OCI-LY7 (cell line): ENCODE results near the gene C1orf50. TPM values are rescaled to one million over a fixed set of nuclear protein-coding genes. Genes with fewer than 3 reads are reported as not detected.
A peak's percentile ranks its signal among the peaks of the same experiment; 100 is the strongest.

Experiments
- BruUV-seq: library from RNA; stranded (reverse); fragments of 400-500 nt; replicated peaks from 2 replicates; lab custom pipeline; 2021; lab: Mats Ljungman, UMichigan
- CTCF ChIA-PET: fragments of 300-600 bp; sonication (Branson Sonifier 250); formaldehyde crosslinking; loops from one replicate; lab custom pipeline; 2022; ENCODE audit warnings: antibody characterized with exemption; ENCODE audit not compliant: unreplicated experiment; lab: Charles Lee
- POLR2A ChIA-PET: fragments of 300-600 bp; sonication (Branson Sonifier 250); formaldehyde crosslinking; loops from one replicate; lab custom pipeline; 2022; ENCODE audit warnings: antibody characterized with exemption; lab: Charles Lee
- DNase-seq: peaks from one replicate; pipeline ENCODE4 v3.0.0-alpha.2; 2015; ENCODE audit warnings: low spot score
- H2AFZ ChIP-seq: fragments of 200-600 bp; sonication (generic), shearing (Covaris generic); 2 replicates; pipeline ENCODE4 v1.6.1; 2014; ENCODE audit warnings: mild to moderate bottlenecking, antibody characterized with exemption, low read length, moderate library complexity
- H3K27ac ChIP-seq: fragments of 200-600 bp; sonication (generic); 2 replicates; pipeline ENCODE4 v1.5.1; 2014; ENCODE audit warnings: mixed run types, low read depth, mild to moderate bottlenecking, moderate library complexity, low read length, inconsistent platforms; ENCODE audit not compliant: poor library complexity, severe bottlenecking
- H3K36me3 ChIP-seq: fragments of 200-600 bp; sonication (generic); 2 replicates; pipeline ENCODE4 v1.6.1; 2014; ENCODE audit warnings: mild to moderate bottlenecking, antibody characterized with exemption, low read length, moderate library complexity, mixed read lengths; ENCODE audit not compliant: insufficient read depth
- H3K4me1 ChIP-seq: fragments of 200-600 bp; sonication (generic); 2 replicates; pipeline ENCODE4 v1.5.1; 2014; ENCODE audit warnings: mild to moderate bottlenecking, low read length; ENCODE audit not compliant: insufficient read depth, poor library complexity, severe bottlenecking
- H3K4me2 ChIP-seq: fragments of 200-600 bp; sonication (generic); 2 replicates; pipeline ENCODE4 v1.6.1; 2014; ENCODE audit warnings: mild to moderate bottlenecking, low read length
- H3K4me3 ChIP-seq: fragments of 200-600 bp; sonication (generic); 2 replicates; pipeline ENCODE4 v1.5.1; 2014; ENCODE audit warnings: mild to moderate bottlenecking, low read depth, low read length; ENCODE audit not compliant: poor library complexity, severe bottlenecking
- H3K79me2 ChIP-seq: fragments of 200-600 bp; sonication (generic); 2 replicates; pipeline ENCODE4 v1.6.1; 2016; ENCODE audit warnings: low read depth, mild to moderate bottlenecking, low read length, moderate library complexity, mixed read lengths; ENCODE audit not compliant: insufficient read depth
- H3K9me2 ChIP-seq: fragments of 200-600 bp; sonication (generic); 2 replicates; pipeline ENCODE4 v1.6.1; 2016; ENCODE audit warnings: mild to moderate bottlenecking, low read length, mixed read lengths; ENCODE audit not compliant: insufficient read depth
- H3K9me3 ChIP-seq: fragments of 200-600 bp; sonication (generic); 2 replicates; pipeline ENCODE4 v1.6.1; 2014; ENCODE audit warnings: mild to moderate bottlenecking, mixed run types, low read length, mixed read lengths
- H4K20me1 ChIP-seq: fragments of 200-600 bp; sonication (generic); 2 replicates; pipeline ENCODE4 v1.6.1; 2014; ENCODE audit warnings: mild to moderate bottlenecking, antibody characterized with exemption, low read length, moderate library complexity, mixed read lengths; ENCODE audit not compliant: insufficient read depth
- EZH2phosphoT487 ChIP-seq: fragments of 200-600 bp; sonication (generic); IDR thresholded peaks from 2 replicates; pipeline ENCODE4 v1.6.1; 2018; ENCODE audit warnings: low read depth, borderline replicate concordance, mild to moderate bottlenecking, mixed run types, antibody characterized with exemption, low read length, moderate library complexity, mixed read lengths
- intact Hi-C: fragments of 100-400 bp; cut with micrococcal nuclease; formaldehyde crosslinking; loops from one replicate; pipeline ENCODE4 v1.10.0; 2022; ENCODE audit not compliant: unreplicated experiment
- total RNA-seq, 2 experiments: library from RNA; depleted of rRNA in 1 of 2; stranded (reverse); fragments of >200 nt in 1 of 2; shearing (Covaris generic) in 1 of 2; gene quantifications; 2 replicates each; pipeline ENCODE4 v1.2.3, GENCODE V29; 2014 to 2022
- TF ChIP-seq, protein P1 (sequence below): fragments of 200-600 bp; sonication (generic); conservative IDR thresholded peaks from 2 replicates; pipeline ENCODE4 v1.5.1; 2014; ENCODE audit warnings: mild to moderate bottlenecking, antibody characterized with exemption, low read length, moderate library complexity, mixed read lengths

Gene C1orf50
- total RNA-seq, 2 experiments from 2014 or later: 3.2 to 9.9 TPM

DNA sequence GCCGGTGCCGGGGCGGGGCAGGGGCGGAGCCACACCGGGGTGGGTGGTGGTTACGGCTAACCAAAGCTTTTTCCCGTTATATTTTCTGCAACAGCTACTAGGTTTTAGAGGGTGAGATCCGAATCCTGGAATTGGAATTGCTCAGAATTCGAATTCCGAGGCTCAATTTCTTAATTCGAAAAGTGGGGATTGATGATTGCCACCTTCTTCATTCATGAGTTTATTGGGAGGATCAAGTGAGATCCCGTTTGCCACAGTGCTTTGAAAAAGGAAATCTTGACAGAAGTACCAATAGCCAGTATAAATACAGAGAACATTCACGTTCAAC lies 50.4 kb downstream of the C1orf50 start:
- no peak for DNase-seq
- Histone ChIP-seq H3K9me3 (no peaks in the 10 kb centered on the region), H3K27ac (no peak overlapping the region), H3K79me2 (no peaks in the 10 kb centered on the region; the same call in 1 of the 2 replicates), H2AFZ (peak overlapping the region; percentile 72; the same call in 1 of the 2 replicates), H3K36me3 (no peaks in the 10 kb centered on the region), H3K4me1 (peaks cover 21% of the 10 kb centered on the region), H3K4me2 (peak overlapping the region; percentile 66), H4K20me1 (no peaks in the 10 kb centered on the region), H3K9me2 (no peaks in the 10 kb centered on the region), H3K4me3 (peak overlapping the region; percentile 84)
- TF ChIP-seq, protein P1, sequence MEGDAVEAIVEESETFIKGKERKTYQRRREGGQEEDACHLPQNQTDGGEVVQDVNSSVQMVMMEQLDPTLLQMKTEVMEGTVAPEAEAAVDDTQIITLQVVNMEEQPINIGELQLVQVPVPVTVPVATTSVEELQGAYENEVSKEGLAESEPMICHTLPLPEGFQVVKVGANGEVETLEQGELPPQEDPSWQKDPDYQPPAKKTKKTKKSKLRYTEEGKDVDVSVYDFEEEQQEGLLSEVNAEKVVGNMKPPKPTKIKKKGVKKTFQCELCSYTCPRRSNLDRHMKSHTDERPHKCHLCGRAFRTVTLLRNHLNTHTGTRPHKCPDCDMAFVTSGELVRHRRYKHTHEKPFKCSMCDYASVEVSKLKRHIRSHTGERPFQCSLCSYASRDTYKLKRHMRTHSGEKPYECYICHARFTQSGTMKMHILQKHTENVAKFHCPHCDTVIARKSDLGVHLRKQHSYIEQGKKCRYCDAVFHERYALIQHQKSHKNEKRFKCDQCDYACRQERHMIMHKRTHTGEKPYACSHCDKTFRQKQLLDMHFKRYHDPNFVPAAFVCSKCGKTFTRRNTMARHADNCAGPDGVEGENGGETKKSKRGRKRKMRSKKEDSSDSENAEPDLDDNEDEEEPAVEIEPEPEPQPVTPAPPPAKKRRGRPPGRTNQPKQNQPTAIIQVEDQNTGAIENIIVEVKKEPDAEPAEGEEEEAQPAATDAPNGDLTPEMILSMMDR: no peak
- TF ChIP-seq EZH2phosphoT487: no peak
- no TSS peak for BruUV-seq
- CTCF ChIA-PET: interaction anchor here (1.2 kb wide), 1 partner anchor 29 kb away, joined by 3 read pairs; the partner anchor contains the start of gene ZNF691
- intact Hi-C loops: loop anchor here (2.0 kb wide), 1 partner anchor 29 kb away; the partner anchor contains the start of gene ZNF691
- POLR2A ChIA-PET: interaction anchor here (0.5 to 2.6 kb wide), 11 partner anchors 10 to 256 kb away, joined by 3 to 18 read pairs (median 3); partner anchors contain the start of genes C1orf50, P3H1 and ZNF691

DNA sequence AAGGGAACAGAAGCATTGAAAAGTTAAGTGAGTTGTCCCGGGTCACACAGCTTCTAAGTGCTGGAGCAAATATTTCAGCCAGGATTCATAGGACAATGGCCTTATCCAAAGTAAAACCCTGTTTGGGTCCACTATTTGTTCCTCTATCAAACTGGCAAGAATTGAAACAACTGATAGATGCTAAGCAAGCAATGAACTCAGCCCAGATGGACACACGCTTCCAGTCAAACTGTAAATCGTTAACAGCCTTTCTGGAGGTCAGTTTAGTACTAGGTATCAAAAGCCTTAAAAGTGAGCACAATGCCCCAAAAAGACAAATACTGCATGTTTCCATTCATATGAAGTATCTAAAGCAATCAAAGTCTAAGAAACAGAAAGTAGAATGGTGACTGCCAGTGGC lies 50.9 kb downstream of the C1orf50 start:
- H3K27ac ChIP-seq: no peak overlapping the region
- H3K4me3 ChIP-seq: peak overlapping the region; percentile 84
- no TSS peak for BruUV-seq
- DNase-seq: no peak
- H2AFZ ChIP-seq: peak overlapping the region; percentile 72; the same call in 1 of the 2 replicates
- H3K79me2 ChIP-seq: no peaks in the 10 kb centered on the region; the same call in 1 of the 2 replicates
- H3K9me3 ChIP-seq: no peaks in the 10 kb centered on the region
- no peaks in the 10 kb centered on the region for H3K36me3 ChIP-seq
- H3K9me2 ChIP-seq: no peaks in the 10 kb centered on the region
- intact Hi-C loops: loop anchor here (2.0 kb wide), 1 partner anchor 29 kb away; the partner anchor contains the start of gene ZNF691
- peaks cover 25% of the 10 kb centered on the region for H3K4me1 ChIP-seq
- POLR2A ChIA-PET: interaction anchor here (0.6 to 2.6 kb wide), 10 partner anchors 11 to 256 kb away, joined by 3 to 18 read pairs (median 3); partner anchors contain the start of genes C1orf50, P3H1 and ZNF691
- peak overlapping the region; percentile 66 for H3K4me2 ChIP-seq
- CTCF ChIA-PET: no interaction called here
- H4K20me1 ChIP-seq: no peaks in the 10 kb centered on the region
- TF ChIP-seq, protein P1: no peak
- no peak for TF ChIP-seq EZH2phosphoT487

DNA sequence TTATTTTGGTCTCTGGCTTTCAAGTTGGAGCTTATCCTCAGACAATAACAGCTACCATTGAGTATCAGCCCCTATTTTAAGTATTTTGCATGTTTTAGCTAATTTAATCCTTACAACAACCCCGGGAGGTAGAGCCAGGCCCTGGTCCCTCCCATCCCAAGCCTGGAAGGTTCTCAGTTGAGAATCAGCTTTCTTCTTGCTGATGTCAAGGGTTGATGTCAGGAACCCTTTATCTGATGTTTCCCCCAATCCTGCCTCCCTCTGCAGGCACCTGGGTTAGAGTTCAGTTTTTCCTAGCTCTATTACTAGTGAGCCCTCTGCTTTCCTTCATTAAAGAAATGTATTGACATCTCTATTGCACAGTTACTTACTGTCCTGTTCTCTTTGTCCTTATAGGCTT lies 53.8 kb downstream of the C1orf50 start:
- Histone ChIP-seq H3K9me3 (no peaks in the 10 kb centered on the region), H3K79me2 (no peaks in the 10 kb centered on the region), H3K4me1 (peaks cover 20% of the 10 kb centered on the region), H2AFZ (no peak overlapping the region), H4K20me1 (no peaks in the 10 kb centered on the region), H3K9me2 (no peaks in the 10 kb centered on the region), H3K4me2 (no peak overlapping the region), H3K36me3 (no peaks in the 10 kb centered on the region), H3K27ac (no peak overlapping the region), H3K4me3 (no peak overlapping the region)
- BruUV-seq: no TSS peak
- TF ChIP-seq EZH2phosphoT487: no peak
- TF ChIP-seq, protein P1: no peak
- ChIA-PET POLR2A (interaction anchor here (0.5 to 3.7 kb wide), 8 partner anchors 10 to 859 kb away, joined by 3 to 22 read pairs (median 4); partner anchors contain the start of gene ZNF691), CTCF (no interaction called here)
- intact Hi-C loops: no loop called here
- no peak for DNase-seq
